Measurements from ENCODE around the gene DOK6. TPM values are rescaled to one million over a fixed set of nuclear protein-coding genes. Genes with fewer than 3 reads are reported as not detected.

Gene DOK6
- total RNA-seq, 1 donor from 2014 or later: not detected

DNA sequence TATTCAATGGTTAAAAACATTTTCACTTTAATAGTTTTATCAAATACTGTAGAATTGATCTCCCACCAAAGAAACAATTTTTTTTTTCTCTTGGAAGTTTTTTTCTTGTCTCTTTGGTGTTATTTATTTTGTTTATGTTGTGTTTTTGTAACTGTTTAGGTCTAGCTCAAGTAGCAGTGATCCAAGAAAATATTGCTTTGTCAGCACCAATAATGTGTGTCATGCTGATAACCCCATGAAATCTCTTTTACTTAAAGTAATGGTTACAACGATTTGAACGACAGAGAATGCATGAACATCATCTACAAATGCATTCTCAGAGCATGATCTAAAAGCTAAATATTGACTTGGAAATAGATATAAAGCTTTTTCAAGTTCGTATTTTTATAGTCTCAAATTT is 122.9 kb downstream of the DOK6 start:
- intact Hi-C loops (cut with DNase I): no loop called here
- Histone ChIP-seq H3K27me3 (no peaks in the 10 kb centered on the region), H3K27ac (no peak overlapping the region)

DNA sequence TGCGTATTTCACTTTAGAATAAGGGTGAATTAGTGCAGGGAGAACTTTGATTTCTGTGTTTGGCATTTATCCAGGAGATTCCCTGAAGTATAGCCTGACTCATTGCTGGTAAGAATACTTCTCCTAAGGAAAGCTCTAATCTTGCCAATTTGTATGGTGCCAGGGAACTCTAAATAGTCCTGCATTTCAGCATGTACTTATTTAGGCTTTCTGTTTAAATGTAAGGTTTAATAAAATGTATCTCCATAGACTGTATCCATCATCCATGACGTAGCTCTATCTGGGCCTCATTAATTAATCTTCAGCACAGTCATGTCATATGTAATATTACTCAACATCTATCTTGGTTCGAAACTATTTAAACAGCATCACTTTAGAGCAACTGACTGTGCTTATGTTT is 127.7 kb downstream of the DOK6 start:
- intact Hi-C loops (cut with DNase I): no loop called here
- H3K4me1 ChIP-seq: no peaks in the 10 kb centered on the region
- no peaks in the 10 kb centered on the region for H3K27me3 ChIP-seq
- H3K9me3 ChIP-seq: no peaks in the 10 kb centered on the region
- no peak overlapping the region for H3K27ac ChIP-seq
- DNase-seq (ENCODE audit: low spot score in 2 of 2): no peak
- TF ChIP-seq, protein P1, sequence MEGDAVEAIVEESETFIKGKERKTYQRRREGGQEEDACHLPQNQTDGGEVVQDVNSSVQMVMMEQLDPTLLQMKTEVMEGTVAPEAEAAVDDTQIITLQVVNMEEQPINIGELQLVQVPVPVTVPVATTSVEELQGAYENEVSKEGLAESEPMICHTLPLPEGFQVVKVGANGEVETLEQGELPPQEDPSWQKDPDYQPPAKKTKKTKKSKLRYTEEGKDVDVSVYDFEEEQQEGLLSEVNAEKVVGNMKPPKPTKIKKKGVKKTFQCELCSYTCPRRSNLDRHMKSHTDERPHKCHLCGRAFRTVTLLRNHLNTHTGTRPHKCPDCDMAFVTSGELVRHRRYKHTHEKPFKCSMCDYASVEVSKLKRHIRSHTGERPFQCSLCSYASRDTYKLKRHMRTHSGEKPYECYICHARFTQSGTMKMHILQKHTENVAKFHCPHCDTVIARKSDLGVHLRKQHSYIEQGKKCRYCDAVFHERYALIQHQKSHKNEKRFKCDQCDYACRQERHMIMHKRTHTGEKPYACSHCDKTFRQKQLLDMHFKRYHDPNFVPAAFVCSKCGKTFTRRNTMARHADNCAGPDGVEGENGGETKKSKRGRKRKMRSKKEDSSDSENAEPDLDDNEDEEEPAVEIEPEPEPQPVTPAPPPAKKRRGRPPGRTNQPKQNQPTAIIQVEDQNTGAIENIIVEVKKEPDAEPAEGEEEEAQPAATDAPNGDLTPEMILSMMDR (IDR thresholded peaks at IDR 0.05): no peak
- no peak overlapping the region for H3K4me3 ChIP-seq
- H3K36me3 ChIP-seq: no peaks in the 10 kb centered on the region

More for the DNA sequence above, 122.9 kb downstream of the DOK6 start:
- Histone ChIP-seq H3K4me1 (no peaks in the 10 kb centered on the region), H3K4me3 (no peak overlapping the region), H3K9me3 (no peaks in the 10 kb centered on the region), H3K36me3 (no peaks in the 10 kb centered on the region)
- TF ChIP-seq, protein P1 (IDR thresholded peaks at IDR 0.05): no peak
- DNase-seq (ENCODE audit: low spot score in 2 of 2): no peak

GRCh38 chr18:69529151-69529550 is 128.5 kb downstream of the DOK6 start:
- Histone ChIP-seq H3K27me3 (no peaks in the 10 kb centered on the region), H3K9me3 (no peaks in the 10 kb centered on the region), H3K4me3 (no peak overlapping the region), H3K27ac (no peak overlapping the region), H3K36me3 (no peaks in the 10 kb centered on the region), H3K4me1 (no peaks in the 10 kb centered on the region)
- TF ChIP-seq, protein P1 (IDR thresholded peaks at IDR 0.05): no peak
- intact Hi-C loops (cut with DNase I): no loop called here
- DNase-seq (ENCODE audit: low spot score in 2 of 2): no peak

- Histone ChIP-seq H3K36me3 (no peaks in the 10 kb centered on the region), H3K4me3 (no peak overlapping the region), H3K9me3 (no peaks in the 10 kb centered on the region), H3K27ac (no peak overlapping the region), H3K27me3 (no peaks in the 10 kb centered on the region), H3K4me1 (no peaks in the 10 kb centered on the region)
- TF ChIP-seq, protein P1 (IDR thresholded peaks at IDR 0.05): no peak
- intact Hi-C loops (cut with DNase I): no loop called here
- no peak for DNase-seq (ENCODE audit: low spot score in 2 of 2)
Measured at GRCh38 chr18:69531973-69532372, 131.3 kb downstream of the DOK6 start.

DNA sequence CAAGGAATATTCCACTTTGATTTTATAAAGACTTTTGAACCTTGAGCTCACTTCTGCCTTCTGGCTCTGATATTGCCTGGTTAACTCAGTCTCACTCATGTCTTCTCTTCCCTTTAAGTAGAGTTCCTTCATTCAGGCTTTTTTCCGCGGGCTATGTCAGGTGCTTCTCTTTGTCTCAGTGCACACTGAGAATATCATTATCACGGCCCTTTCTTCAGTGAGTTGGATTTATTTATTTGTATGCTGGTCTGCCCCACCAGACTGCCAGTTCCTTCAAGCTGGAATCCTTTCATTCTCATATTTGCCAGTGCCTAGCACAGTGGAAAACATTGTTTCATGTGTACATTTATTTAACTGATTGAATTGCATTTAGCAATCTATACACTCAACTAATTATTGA is 136.5 kb downstream of the DOK6 start:
- no peak for DNase-seq (ENCODE audit: low spot score in 2 of 2)
- H3K4me1 ChIP-seq: no peaks in the 10 kb centered on the region
- H3K27me3 ChIP-seq: no peaks in the 10 kb centered on the region
- no peak overlapping the region for H3K27ac ChIP-seq
- intact Hi-C loops (cut with DNase I): no loop called here
- no peaks in the 10 kb centered on the region for H3K9me3 ChIP-seq
- no peaks in the 10 kb centered on the region for H3K36me3 ChIP-seq
- H3K4me3 ChIP-seq: no peak overlapping the region
- TF ChIP-seq, protein P1 (IDR thresholded peaks at IDR 0.05): no peak

- no peak overlapping the region for H3K27ac ChIP-seq
- intact Hi-C loops (cut with DNase I): no loop called here
- DNase-seq (ENCODE audit: low spot score in 2 of 2): no peak
- TF ChIP-seq, protein P1 (IDR thresholded peaks at IDR 0.05): no peak
- no peaks in the 10 kb centered on the region for H3K36me3 ChIP-seq
- no peaks in the 10 kb centered on the region for H3K9me3 ChIP-seq
- H3K4me3 ChIP-seq: no peak overlapping the region
- H3K4me1 ChIP-seq: no peaks in the 10 kb centered on the region
- H3K27me3 ChIP-seq: no peaks in the 10 kb centered on the region
Measured at GRCh38 chr18:69538849-69539248, 138.2 kb downstream of the DOK6 start.
